ENCODE data around the gene MRPS22. TPM values are rescaled to one million over a fixed set of nuclear protein-coding genes. Genes with fewer than 3 reads are reported as not detected.
A peak's percentile ranks its signal among the peaks of the same experiment; 100 is the strongest.

The MRPS22 gene
- total and polyA plus RNA-seq, 9 of the 15 experiments (the other 6 are each of a cell fraction or from before 2014, with no cell fraction given): 148 to 397 (median 229) TPM

- DNase-seq (ENCODE audit: extremely low read depth in 1 of 4, low spot score in 3 of 4): peak in 1 of 4 experiments; percentile 31
- H3K9me1 ChIP-seq (ENCODE audit: control insufficient read depth, insufficient read depth, low read length): no peaks in the 10 kb centered on the region
- CTCF ChIA-PET (ENCODE audit: low intra/inter-chr PET ratio): interaction anchor here (0.7 kb wide), 1 partner anchor 1805 kb away, joined by 10 read pairs; no protein-coding TSS in a partner anchor
- H3K27ac ChIP-seq (ENCODE audit: extremely low read depth, low read depth, low read length): 0 out of 3 replicates have a peak overlapping the region, but pooled peaks have one; percentile 0
- no peaks in the 10 kb centered on the region; the same call in 1 of the 2 replicates for H4K20me1 ChIP-seq (replicated peaks; ENCODE audit: control insufficient read depth, insufficient read depth, low read length)
- peak overlapping the region; percentile 92 for H3K4me3 ChIP-seq
- intact Hi-C loops (cut with micrococcal nuclease): no loop called here
- H3K36me3 ChIP-seq (ENCODE audit: control insufficient read depth, insufficient read depth, low read length): peaks cover 20% of the 10 kb centered on the region
- in situ Hi-C loops (cut with MboI): no loop called here
- peaks cover 71% of the 10 kb centered on the region for H3K79me2 ChIP-seq (ENCODE audit: control insufficient read depth, insufficient read depth, low read length)
- no peak for FAIRE-seq
- BruUV-seq (replicated peaks): no TSS peak
- H3K9ac ChIP-seq (ENCODE audit: insufficient read depth in 1 of 2, low read depth in 2 of 2, low read length in 2 of 2): peak overlapping the region; percentile 62 to 99; a peak in 3 of 4 replicates
- no peaks in the 10 kb centered on the region for H3K27me3 ChIP-seq (ENCODE audit: control insufficient read depth in 2 of 2, insufficient read depth in 2 of 2, low read length in 2 of 2)
- no peak overlapping the region for H2AFZ ChIP-seq (ENCODE audit: low read depth, low read length)
- TF ChIP-seq TSC22D4 (tag; IDR thresholded peaks at IDR 0.05): no peak
- TF ChIP-seq CREB3L1 (IDR thresholded peaks at IDR 0.05; ENCODE audit: borderline replicate concordance, low read depth): no peak
- peak in 1 of 3 experiments; percentile 25 for TF ChIP-seq YY1 (IDR thresholded peaks at IDR 0.05; ENCODE audit: borderline replicate concordance in 1 of 3, control insufficient read depth in 1 of 3, extremely low read depth in 1 of 3, insufficient read depth in 3 of 3, insufficient read length in 1 of 3, insufficient replicate concordance in 2 of 3, low read depth in 1 of 3, low read length in 2 of 3)
- peak; percentile 61 to 64 for TF ChIP-seq NRF1 (conservative IDR thresholded peaks at IDR 0.05 in 1 of 2, IDR thresholded peaks at IDR 0.05 in 1 of 2)
- TF ChIP-seq BDP1 (IDR thresholded peaks at IDR 0.05; ENCODE audit: insufficient read depth, insufficient read length): no peak
- peak overlapping the region; percentile 82 for H3K4me2 ChIP-seq (ENCODE audit: insufficient read depth, low read length)
- POLR2A ChIA-PET: interaction anchor here (0.6 to 1.3 kb wide), 2 partner anchors 34 to 126 kb away, joined by 3 to 5 read pairs; no protein-coding TSS in a partner anchor
- H3K4me1 ChIP-seq (replicated peaks in 1 of 2; ENCODE audit: control insufficient read depth in 2 of 2, insufficient read depth in 2 of 2, low read length in 2 of 2): peaks cover 4 to 9% of the 10 kb centered on the region in 2 experiments; a peak in 2 of 5 replicates
- H3K9me3 ChIP-seq (replicated peaks; ENCODE audit: control insufficient read depth, insufficient read depth, low read depth, low read length): no peaks in the 10 kb centered on the region
- ATAC-seq: peak; percentile 6; the same call in 1 of the 3 replicates
- WGBS (ENCODE audit: insufficient coverage, low coverage, missing lambda C conversion rate): 6% methylated on average over 10 of the region's 10 CpGs
These were observed 44.3 kb downstream of the MRPS22 start for GRCh38 chr3:139388077-139388476.
